Measurements from ENCODE around the gene P2RY12. TPM values are rescaled to one million over a fixed set of nuclear protein-coding genes. Genes with fewer than 3 reads are reported as not detected.

The P2RY12 gene
- total and polyA plus RNA-seq, 2 of the 4 experiments (the other 2 are of a cell fraction): not detected

DNA sequence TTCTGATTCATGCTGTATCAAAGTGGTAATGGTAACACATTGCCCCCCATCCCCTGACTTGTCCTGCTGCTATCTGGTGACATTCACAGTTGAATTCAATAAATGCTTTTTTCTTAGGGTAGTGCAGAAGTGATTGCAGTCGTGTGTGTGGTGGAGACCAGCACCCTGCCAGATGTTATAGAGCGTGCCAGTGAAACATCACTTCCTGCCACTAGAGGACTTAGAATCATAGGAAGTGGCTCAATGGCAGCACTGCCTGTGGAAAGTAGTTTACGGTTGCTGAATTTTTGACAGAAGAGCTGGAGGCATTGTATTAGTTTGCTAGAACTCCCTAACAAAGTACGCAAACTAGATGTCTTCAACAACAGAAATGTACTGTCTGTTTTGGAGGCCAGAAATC, 37.4 kb upstream of the P2RY12 start:
- dilution Hi-C loops (cut with HindIII; ENCODE audit: low sequenced_read_pairs, unreplicated experiment) (no loop called here), intact Hi-C loops (cut with micrococcal nuclease) (no loop called here), in situ Hi-C loops (cut with MboI; ENCODE audit: low sequenced_read_pairs) (no loop called here)
- Histone ChIP-seq H3K9ac (ENCODE audit: low read depth, low read length) (no peak overlapping the region), H3K4me1 (ENCODE audit: control insufficient read depth, insufficient read depth, low read length) (peaks cover 4% of the 10 kb centered on the region; the same call in 1 of the 2 replicates), H3K9me3 (ENCODE audit: control insufficient read depth, insufficient read depth, low read length) (no peaks in the 10 kb centered on the region), H3K4ac (ENCODE audit: low read depth, low read length) (no peak overlapping the region), H3K18ac (ENCODE audit: low read depth, low read length) (no peak overlapping the region), H2BK120ac (ENCODE audit: low read depth, low read length) (no peak overlapping the region), H2BK20ac (ENCODE audit: low read depth, low read length) (no peak overlapping the region), H4K5ac (ENCODE audit: low read depth, low read length) (no peak overlapping the region), H3K27me3 (ENCODE audit: control insufficient read depth, insufficient read depth, low read length) (no peaks in the 10 kb centered on the region), H3K9me1 (ENCODE audit: insufficient read depth, low read length) (peaks cover 3% of the 10 kb centered on the region; the same call in 1 of the 2 replicates), H3K27ac (ENCODE audit: insufficient read depth, low read length) (no peak overlapping the region), H3K23ac (ENCODE audit: low read depth, low read length) (no peak overlapping the region), H4K8ac (ENCODE audit: low read depth in 2 of 2, low read length in 2 of 2) (no peak overlapping the region), H3K56ac (ENCODE audit: extremely low read depth, insufficient read depth, low read length) (no peak overlapping the region), H2BK5ac (ENCODE audit: low read depth, low read length, poor library complexity, severe bottlenecking) (no peak overlapping the region), H3K14ac (replicated peaks; ENCODE audit: low read depth, low read length) (no peak overlapping the region), H2BK15ac (ENCODE audit: low read depth, low read length) (no peak overlapping the region), H3K4me3 (ENCODE audit: insufficient read depth, low read depth, low read length) (no peak overlapping the region), H2AK9ac (replicated peaks; ENCODE audit: low read depth, low read length, poor library complexity) (no peak overlapping the region), H2AFZ (replicated peaks; ENCODE audit: low read length, poor library complexity) (no peak overlapping the region), H2AK5ac (ENCODE audit: low read depth, low read length) (no peak overlapping the region), H3K36me3 (ENCODE audit: control insufficient read depth, insufficient read depth, low read length) (no peaks in the 10 kb centered on the region), H4K20me1 (ENCODE audit: insufficient read depth, low read length) (no peaks in the 10 kb centered on the region), H3K4me2 (ENCODE audit: low read depth, low read length) (no peak overlapping the region), H3K79me1 (ENCODE audit: low read depth in 1 of 2, low read length in 2 of 2) (no peaks in the 10 kb centered on the region), H4K91ac (ENCODE audit: insufficient read depth, low read depth, low read length) (no peak overlapping the region)
- no peak for DNase-seq
- no peak for TF ChIP-seq CEBPB (IDR thresholded peaks at IDR 0.05; ENCODE audit: low read depth, low read length)
- TF ChIP-seq RAD21 (IDR thresholded peaks at IDR 0.05; ENCODE audit: low read length): no peak
- TF ChIP-seq FOS (IDR thresholded peaks at IDR 0.05; ENCODE audit: low read depth, low read length): no peak
- TF ChIP-seq CTCF (conservative IDR thresholded peaks at IDR 0.05; ENCODE audit: low read depth, low read length): no peak
- TF ChIP-seq RFX5 (IDR thresholded peaks at IDR 0.05; ENCODE audit: low read depth, low read length): no peak
- TF ChIP-seq MAZ (IDR thresholded peaks at IDR 0.05; ENCODE audit: borderline replicate concordance, low read depth, low read length): no peak
- no peak for TF ChIP-seq CHD1 (IDR thresholded peaks at IDR 0.05; ENCODE audit: low read depth, low read length)
- TF ChIP-seq MXI1 (IDR thresholded peaks at IDR 0.05; ENCODE audit: borderline replicate concordance, low read depth, low read length): no peak
- TF ChIP-seq POLR2A (IDR thresholded peaks at IDR 0.05; ENCODE audit: low read depth, low read length): no peak
- TF ChIP-seq MAFK (IDR thresholded peaks at IDR 0.05; ENCODE audit: low read depth, low read length): no peak
- WGBS, 2 experiments (ENCODE audit: extremely low coverage in 2 of 2, insufficient read length in 1 of 2): 60% methylated on average over 1 of the region's 4 CpGs; no CpG with 5 or more reads in 1 of the 2 experiments
- BruUV-seq (replicated peaks): no TSS peak
- ChIA-PET POLR2A (ENCODE audit: unreplicated experiment) (no interaction called here), CTCF (interaction anchor here (0.6 kb wide), 1 partner anchor 8 kb away, joined by 4 read pairs; no protein-coding TSS in a partner anchor)
- ATAC-seq (ENCODE audit: low read depth): no peak
